ENCODE data around the gene KCTD17. TPM values are rescaled to one million over a fixed set of nuclear protein-coding genes. Genes with fewer than 3 reads are reported as not detected.

KCTD17 gene
- total RNA-seq, 1 donor from 2014 or later, result 11.2 TPM

DNA sequence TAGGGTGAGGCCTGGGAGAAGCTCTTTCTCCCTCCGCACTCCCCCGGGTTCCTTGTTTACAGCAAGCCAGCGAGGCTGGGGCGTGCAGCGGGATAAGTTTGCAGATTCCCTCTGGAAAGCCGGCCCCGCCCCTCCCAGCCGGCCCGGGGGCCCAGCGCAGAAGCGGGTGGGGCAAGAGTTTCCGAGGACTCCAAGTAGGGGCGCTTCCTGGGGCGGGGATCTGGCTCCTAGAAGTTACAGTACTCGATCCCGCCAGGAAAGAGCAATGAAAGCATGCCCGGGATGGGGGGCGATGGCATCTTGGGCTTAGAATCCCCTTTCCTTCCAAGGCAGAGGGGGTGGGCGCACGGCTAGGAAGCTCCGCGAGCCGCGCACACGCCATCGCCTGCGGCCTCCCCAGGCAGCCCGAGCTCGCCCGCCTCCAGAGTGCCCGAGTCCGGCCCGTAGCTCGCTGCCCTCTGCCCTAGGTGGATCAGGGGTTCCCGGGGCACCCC, 32.7 kb upstream of the KCTD17 start:
- peak; percentile 90 for DNase-seq (ENCODE audit: missing footprints)

DNA sequence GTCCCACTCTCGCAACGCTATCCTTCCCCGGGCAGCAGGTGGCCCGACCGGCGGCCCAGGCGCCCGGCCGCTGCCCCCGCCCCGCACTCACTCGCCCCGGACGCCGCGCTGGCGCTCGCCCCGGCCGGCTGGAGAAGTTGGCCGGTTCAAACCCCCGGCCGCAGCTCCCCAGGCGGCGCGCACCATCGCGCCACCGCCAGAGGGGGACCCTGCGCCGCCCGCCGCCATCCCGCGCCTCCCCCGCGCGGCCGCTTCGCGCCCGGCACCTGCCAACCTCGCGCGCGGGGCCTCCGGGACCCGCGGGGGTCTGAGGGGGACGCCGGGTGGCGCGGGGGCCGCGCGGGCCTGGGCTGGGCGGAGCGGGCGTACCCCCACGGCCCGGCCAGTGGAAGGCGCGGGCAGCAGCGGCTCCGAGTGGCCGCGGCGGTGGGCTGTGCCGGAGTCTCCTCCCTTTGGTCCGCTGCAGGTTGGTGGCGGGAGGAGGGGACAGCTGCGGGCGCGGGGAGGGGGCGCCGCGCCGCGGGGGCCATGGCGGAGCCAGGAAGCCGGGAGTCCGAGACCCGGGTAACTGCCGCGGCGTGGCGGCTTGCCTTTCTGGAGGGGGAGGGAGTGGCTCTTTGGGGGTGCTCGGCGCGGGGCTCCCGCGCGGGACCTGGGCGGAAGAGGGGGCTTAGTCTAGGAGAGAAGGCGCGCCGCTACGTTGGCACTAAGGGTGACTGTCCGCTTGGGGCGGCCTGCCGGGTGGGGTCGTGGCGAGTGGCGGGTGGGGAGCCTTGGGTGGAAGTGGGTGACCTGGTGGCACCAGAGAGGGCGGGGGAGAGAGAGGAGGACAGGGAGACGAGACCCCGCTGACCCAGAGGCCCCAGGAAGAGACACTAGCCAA, 32.0 kb upstream of the KCTD17 start, which contains the start of the genes MPST and TST:
Gene MPST, plus strand, starts transcription at position 434 of the 883 bp plus-strand sequence. Its CDS starts 95 bp downstream, at position 529.
Gene TST, minus strand, starts transcription at position 139 of the 883 bp plus-strand sequence. CDS start 715 bp downstream, outside the sequence.
- intact Hi-C loops (cut with DNase I), result no loop called here

More for the DNA sequence above, 32.7 kb upstream of the KCTD17 start:
- peak; percentile 48 for ATAC-seq
- intact Hi-C loops (cut with DNase I), result no loop called here

DNA sequence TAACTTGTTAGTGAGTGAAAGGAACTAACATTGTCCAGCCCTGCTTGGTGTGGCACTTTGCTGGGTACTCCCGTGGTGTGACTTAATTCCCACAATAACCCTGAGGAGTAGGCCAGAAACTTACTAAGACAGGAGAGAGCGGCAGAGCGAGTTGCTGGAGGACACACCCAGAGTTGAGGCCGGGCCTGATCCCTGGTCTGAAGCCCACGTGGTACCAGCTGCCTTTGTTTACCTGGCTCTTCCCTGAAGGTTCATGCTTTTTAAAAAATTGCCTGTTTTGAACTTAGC, 31.4 kb upstream of the KCTD17 start:
- DNase-seq (ENCODE audit: missing footprints) (no peak), ATAC-seq (peak; percentile 8)
- intact Hi-C loops (cut with DNase I), result no loop called here

More for the DNA sequence above, 32.0 kb upstream of the KCTD17 start, which contains the start of the genes MPST and TST:
- ATAC-seq, result peak; percentile 87
- peak; percentile 93 for DNase-seq (ENCODE audit: missing footprints)

- DNase-seq (ENCODE audit: missing footprints), result no peak
- ATAC-seq, result no peak
- intact Hi-C loops (cut with DNase I), result no loop called here
Observed at GRCh38 chr22:37021041-37021440, 30.5 kb upstream of the KCTD17 start.

GRCh38 chr22:37021710-37022482, 29.6 kb upstream of the KCTD17 start:
- intact Hi-C loops (cut with DNase I), result no loop called here
- ATAC-seq (no peak), DNase-seq (ENCODE audit: missing footprints) (no peak)

- ATAC-seq (peak; percentile 17), DNase-seq (ENCODE audit: missing footprints) (no peak)
- intact Hi-C loops (cut with DNase I), result no loop called here
Observed at GRCh38 chr22:37022483-37023337, 28.8 kb upstream of the KCTD17 start.

DNA sequence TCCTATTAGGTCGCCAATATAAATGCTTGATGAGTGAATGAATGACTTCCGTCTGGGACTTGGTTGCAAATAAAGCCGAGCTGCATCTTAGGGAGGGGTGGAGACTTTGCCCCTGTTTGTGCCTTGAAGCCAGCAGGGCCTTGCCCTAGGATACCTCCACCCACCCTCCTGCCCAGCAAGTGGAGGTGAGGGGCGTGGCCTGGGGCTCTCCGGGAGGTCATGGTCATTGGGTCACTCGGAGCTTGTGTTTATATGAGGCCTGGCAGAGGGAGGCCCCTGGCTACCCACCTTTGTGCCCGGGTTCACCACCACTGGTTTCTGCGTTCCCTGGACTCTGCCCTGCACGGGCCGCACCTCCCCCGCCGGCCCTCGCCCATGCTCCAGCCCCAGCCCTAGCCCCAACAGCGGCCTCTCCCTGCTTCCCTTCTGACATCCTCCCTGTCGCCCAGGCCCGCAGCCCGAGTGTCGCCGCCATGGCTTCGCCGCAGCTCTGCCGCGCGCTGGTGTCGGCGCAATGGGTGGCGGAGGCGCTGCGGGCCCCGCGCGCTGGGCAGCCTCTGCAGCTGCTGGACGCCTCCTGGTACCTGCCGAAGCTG, 27.7 kb upstream of the KCTD17 start:
- ATAC-seq (no peak), DNase-seq (ENCODE audit: missing footprints) (no peak)
- intact Hi-C loops (cut with DNase I), result no loop called here

DNA sequence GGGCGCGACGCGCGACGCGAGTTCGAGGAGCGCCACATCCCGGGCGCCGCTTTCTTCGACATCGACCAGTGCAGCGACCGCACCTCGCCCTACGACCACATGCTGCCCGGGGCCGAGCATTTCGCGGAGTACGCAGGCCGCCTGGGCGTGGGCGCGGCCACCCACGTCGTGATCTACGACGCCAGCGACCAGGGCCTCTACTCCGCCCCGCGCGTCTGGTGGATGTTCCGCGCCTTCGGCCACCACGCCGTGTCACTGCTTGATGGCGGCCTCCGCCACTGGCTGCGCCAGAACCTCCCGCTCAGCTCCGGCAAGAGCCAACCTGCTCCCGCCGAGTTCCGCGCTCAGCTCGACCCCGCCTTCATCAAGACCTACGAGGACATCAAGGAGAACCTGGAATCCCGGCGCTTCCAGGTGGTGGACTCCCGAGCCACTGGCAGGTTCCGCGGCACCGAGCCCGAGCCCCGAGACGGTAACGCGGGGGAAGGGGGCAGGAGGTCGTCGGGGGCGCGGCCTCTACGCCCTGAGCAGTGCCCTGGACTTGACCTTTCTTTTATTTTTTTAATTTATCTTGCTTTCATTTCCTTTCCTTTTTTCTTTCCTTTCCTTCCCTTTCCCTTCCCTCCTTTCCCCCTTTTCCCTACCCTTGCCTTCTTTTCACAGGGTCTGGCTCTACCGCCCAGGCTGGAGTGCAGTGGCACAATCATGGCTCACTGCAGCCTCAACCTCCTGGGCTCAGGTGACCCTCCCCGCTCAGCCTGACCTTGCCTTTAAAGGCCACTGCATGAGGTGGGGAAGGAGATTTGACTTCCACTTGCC, 27.0 kb upstream of the KCTD17 start:
- intact Hi-C loops (cut with DNase I), result no loop called here
- ATAC-seq, result no peak
- DNase-seq (ENCODE audit: missing footprints), result no peak

- no peak for DNase-seq (ENCODE audit: missing footprints)
- ATAC-seq, result no peak
- intact Hi-C loops (cut with DNase I), result no loop called here
Observed at GRCh38 chr22:37025500-37026070, 26.0 kb upstream of the KCTD17 start.

DNA sequence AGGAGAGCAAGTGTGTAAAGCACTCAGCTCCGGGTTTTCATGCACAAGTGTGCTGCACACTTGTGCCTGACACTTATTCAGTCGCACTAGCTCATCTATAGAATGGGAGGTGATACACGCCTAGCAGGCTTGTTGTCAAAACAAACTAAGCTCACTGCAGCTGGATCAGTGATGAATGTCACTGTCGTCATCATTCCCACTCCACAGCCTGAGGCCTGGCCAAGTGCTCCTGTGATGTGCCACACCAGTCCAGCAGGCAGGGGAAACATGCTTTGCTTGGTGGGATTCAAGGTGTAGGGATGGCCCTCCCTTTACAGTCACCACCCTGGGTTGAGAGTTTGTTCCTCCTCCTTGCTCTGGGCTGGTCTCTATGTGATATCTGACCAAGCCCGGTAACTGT, 25.2 kb upstream of the KCTD17 start:
- intact Hi-C loops (cut with DNase I), result no loop called here
- no peak for DNase-seq (ENCODE audit: missing footprints)
- peak; percentile 66 for ATAC-seq

GRCh38 chr22:37027556-37027955, 24.0 kb upstream of the KCTD17 start:
- DNase-seq (ENCODE audit: missing footprints) (no peak), ATAC-seq (no peak)
- intact Hi-C loops (cut with DNase I), result no loop called here

DNA sequence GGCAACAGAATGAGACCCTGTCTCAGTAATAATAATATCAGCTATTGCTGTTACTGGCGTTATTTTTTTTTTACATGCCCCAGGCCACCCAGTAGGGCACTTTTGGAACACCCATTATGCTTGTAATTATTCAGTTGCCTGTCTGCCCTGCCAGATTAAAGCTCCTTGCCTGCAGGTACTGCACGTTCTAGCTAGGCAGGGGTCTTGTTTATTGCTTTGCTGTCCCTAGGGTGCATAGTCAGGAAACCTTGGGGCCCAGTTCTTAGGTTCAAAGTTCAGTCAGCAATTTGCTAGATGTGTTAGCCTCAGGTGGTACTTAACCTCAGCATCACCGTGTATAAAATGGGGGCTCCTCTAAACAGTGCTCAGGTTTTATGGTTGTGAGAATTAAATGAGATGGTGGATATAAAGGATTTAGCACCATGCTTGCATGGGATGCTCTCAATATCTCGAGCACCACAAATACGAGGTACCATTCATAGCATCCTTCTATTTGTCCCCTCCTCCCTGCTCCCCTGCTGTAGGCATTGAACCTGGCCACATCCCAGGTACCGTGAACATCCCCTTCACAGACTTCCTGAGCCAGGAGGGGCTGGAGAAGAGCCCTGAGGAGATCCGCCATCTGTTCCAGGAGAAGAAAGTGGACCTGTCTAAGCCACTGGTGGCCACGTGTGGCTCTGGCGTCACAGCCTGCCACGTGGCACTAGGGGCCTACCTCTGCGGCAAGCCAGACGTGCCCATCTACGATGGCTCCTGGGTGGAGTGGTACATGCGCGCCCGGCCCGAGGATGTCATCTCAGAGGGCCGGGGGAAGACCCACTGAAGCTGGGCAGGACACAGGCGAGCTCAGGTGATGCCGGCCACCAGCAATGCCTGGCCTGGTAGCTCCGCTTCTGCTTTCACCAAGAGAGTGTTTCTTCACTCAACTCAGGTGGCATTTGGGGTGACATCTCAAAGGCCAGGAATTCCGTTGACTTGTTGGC, 22.6 kb upstream of the KCTD17 start:
- intact Hi-C loops (cut with DNase I), result no loop called here
- DNase-seq (ENCODE audit: missing footprints) (no peak), ATAC-seq (no peak)

DNA sequence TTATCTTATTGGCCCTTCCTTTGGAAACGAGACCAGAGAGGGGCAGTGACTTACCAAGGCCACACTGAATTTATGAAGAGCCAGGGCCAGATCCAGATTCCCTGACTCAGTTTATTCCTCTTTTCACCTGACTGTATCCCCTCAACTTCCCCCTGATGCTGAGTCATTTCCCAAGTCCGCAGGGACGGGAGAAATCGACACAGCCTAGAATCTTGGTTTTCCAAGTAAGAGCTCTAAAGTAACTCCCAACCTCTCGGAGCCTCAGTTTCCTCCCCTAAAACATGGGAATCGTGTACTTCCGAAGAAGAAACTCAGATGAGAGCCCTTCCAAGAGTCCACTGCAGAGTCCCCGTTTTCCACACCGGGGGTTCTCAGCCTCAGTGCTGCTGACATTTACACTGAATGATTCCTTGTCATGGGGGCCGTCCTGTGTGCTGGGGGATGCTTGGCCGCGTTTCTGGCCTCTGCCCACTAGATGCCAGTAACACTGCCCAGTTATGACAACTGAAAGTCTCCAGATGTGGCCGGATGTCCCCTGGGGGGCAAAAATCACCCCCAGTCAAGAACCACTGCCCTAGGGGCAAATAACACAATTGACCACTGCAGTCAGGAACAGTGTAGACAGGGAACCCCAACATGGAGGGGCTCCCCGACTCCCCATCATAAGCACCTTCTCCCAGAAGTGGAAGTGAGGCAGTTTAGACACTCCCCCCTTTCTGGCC, 20.8 kb upstream of the KCTD17 start:
- no peak for ATAC-seq
- intact Hi-C loops (cut with DNase I), result no loop called here
- DNase-seq (ENCODE audit: missing footprints), result no peak

DNA sequence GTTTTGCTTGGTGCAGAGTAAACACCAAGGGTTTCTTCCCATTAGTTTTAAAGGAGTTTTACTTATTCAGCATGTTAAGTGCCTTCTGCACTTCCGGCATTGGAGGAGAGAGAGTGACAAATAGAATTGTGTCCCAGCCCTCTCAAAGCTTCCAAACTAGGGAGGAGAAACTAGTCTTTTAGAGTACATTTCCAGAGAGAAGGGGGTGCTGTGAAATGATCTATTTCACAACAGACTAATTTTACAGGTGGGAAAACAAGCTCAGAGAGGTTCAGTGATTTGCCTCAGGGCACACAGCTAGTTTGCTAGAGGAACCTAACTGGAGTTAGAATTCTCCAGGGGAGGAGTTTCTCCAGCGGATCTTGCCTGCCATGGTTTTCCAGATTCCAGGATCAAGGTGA, 19.4 kb upstream of the KCTD17 start:
- intact Hi-C loops (cut with DNase I), result no loop called here
- ATAC-seq (no peak), DNase-seq (ENCODE audit: missing footprints) (no peak)
